Measurements from ENCODE around the gene CCR9.

GRCh38 chr3:45895686-45896468 lies 9.5 kb downstream of the CCR9 start:
- no peak for TF ChIP-seq CTCF (IDR thresholded peaks at IDR 0.05)
- TF ChIP-seq POLR2A (IDR thresholded peaks at IDR 0.05): no peak

Measured in breast epithelium (tissue), 3 donors.